HepG2 (cell line): ENCODE data around the gene ENHO. TPM values are rescaled to one million over a fixed set of nuclear protein-coding genes. Genes with fewer than 3 reads are reported as not detected.

Experiments used
- ATAC-seq: fragments of 200-7000 bp; cut with Tn5 transposase; 3 replicates; pipeline ENCODE4 v1.9.1; 2020; ENCODE audit warnings: mild to moderate bottlenecking, moderate library complexity
- BruUV-seq: library from RNA; stranded (reverse); fragments of 400-500 nt; replicated peaks from 2 replicates; lab custom pipeline; 2021; lab: Mats Ljungman, UMichigan
- CTCF ChIA-PET: fragments of 300-600 bp; formaldehyde crosslinking; extraction: SDS; loops from one replicate; lab custom pipeline; 2021; ENCODE audit warnings: low total read pairs, inconsistent platforms, low intra/inter-chr PET ratio; lab: Yijun Ruan, JAX
- POLR2A ChIA-PET: fragments of 350-600 bp; sonication (Branson Sonifier 250); formaldehyde crosslinking; loops from one replicate; lab custom pipeline; 2020; ENCODE audit warnings: antibody characterized with exemption, inconsistent platforms; lab: Yijun Ruan, JAX
- DNase-seq: peaks from one replicate; pipeline ENCODE4 v3.0.0-alpha.2; 2015; ENCODE audit warnings: low spot score
- FAIRE-seq: peaks from 3 replicates; lab custom pipeline; 2011; peaks lifted over from hg19 to GRCh38; lab: Jason Lieb, UNC
- H2AFZ ChIP-seq: one replicate; pipeline ENCODE4 v1.6.1; 2011; ENCODE audit warnings: low read length, inconsistent platforms
- H3K27ac ChIP-seq: fragments of 300-600 bp; 3 replicates; pipeline ENCODE4 v1.8.0; 2011; ENCODE audit warnings: mixed run types, mild to moderate bottlenecking, mixed read lengths, low read length, inconsistent platforms; ENCODE audit not compliant: insufficient read depth; ENCODE audit errors: extremely low read length
- H3K27me3 ChIP-seq, 2 experiments: fragments of 200-600 bp in 1 of 2; 2 replicates in 1 of 2; 3 replicates in 1 of 2; pipeline versions ENCODE4 v1.6.0 to v1.8.0; 2011; ENCODE audit warnings: low read length in 2 of 2, mild to moderate bottlenecking in 2 of 2, moderate library complexity in 2 of 2, inconsistent platforms in 1 of 2; ENCODE audit not compliant: insufficient read depth in 2 of 2, control insufficient read depth in 1 of 2
- H3K36me3 ChIP-seq, 2 experiments: fragments of 200-600 bp in 1 of 2; replicated peaks in 1 of 2; 2 replicates in 1 of 2; 3 replicates in 1 of 2; pipeline versions ENCODE4 v1.5.1 to v1.8.0; 2011; ENCODE audit warnings: low read length in 2 of 2, inconsistent platforms in 1 of 2; ENCODE audit not compliant: insufficient read depth in 2 of 2, control insufficient read depth in 1 of 2
- H3K4me1 ChIP-seq: 2 replicates; pipeline ENCODE4 v1.5.1; 2012; ENCODE audit warnings: low read length, inconsistent platforms; ENCODE audit not compliant: insufficient read depth
- H3K4me2 ChIP-seq: 2 replicates; pipeline ENCODE4 v1.6.0; 2011; ENCODE audit warnings: low read depth, low read length, inconsistent platforms
- H3K4me3 ChIP-seq, 3 experiments: fragments of 200-600 bp in 1 of 3; sonication (generic), shearing (Covaris generic) in 1 of 3; replicated peaks in 1 of 3; 2 replicates each; pipeline ENCODE4 v1.5.1; 2011 to 2016; ENCODE audit warnings: low read length in 3 of 3, inconsistent platforms in 2 of 3, low read depth in 2 of 3, mild to moderate bottlenecking in 2 of 3, control low read depth in 1 of 3, mixed read lengths in 1 of 3; ENCODE audit not compliant: insufficient read depth in 1 of 3
- H3K79me2 ChIP-seq: one replicate; pipeline ENCODE4 v1.6.1; 2011; ENCODE audit warnings: low read length, inconsistent platforms; ENCODE audit not compliant: insufficient read depth
- H3K9ac ChIP-seq: 2 replicates; pipeline ENCODE4 v1.6.0; 2011; ENCODE audit warnings: mild to moderate bottlenecking, low read depth, low read length, inconsistent platforms; ENCODE audit not compliant: insufficient read depth
- H3K9me3 ChIP-seq: 2 replicates; pipeline ENCODE4 v1.5.1; 2012; ENCODE audit warnings: mild to moderate bottlenecking, low read length
- H4K20me1 ChIP-seq: 2 replicates; pipeline ENCODE4 v1.6.0; 2011; ENCODE audit warnings: inconsistent platforms, mild to moderate bottlenecking, low read length, moderate library complexity; ENCODE audit not compliant: insufficient read depth
- DR1 ChIP-seq: sonication (generic); formaldehyde crosslinking; IDR thresholded peaks from 2 replicates; pipeline ENCODE4 v1.8.0; 2021; ENCODE audit warnings: mild to moderate bottlenecking, missing genetic modification reagents, inconsistent platforms
- FOXM1 ChIP-seq: sonication (generic); formaldehyde crosslinking; IDR thresholded peaks from 2 replicates; pipeline ENCODE4 v1.5.0; 2020; ENCODE audit warnings: missing genetic modification reagents
- FOXO1 ChIP-seq: sonication (generic); formaldehyde crosslinking; IDR thresholded peaks from 2 replicates; pipeline ENCODE4 v1.4.0; 2020; ENCODE audit warnings: missing genetic modification reagents
- HDAC6 ChIP-seq: fragments of 200-600 bp; sonication (generic); IDR thresholded peaks from 2 replicates; pipeline ENCODE4 v1.7.0; 2017; ENCODE audit warnings: mild to moderate bottlenecking, antibody characterized with exemption, low read length, low read depth
- HMG20B ChIP-seq: conservative IDR thresholded peaks from 2 replicates; pipeline ENCODE4 v1.6.1; 2016; ENCODE audit warnings: missing genetic modification reagents, missing compliant biosample characterization
- SOX5 ChIP-seq: IDR thresholded peaks from 2 replicates; pipeline ENCODE4 v1.6.1; 2016; ENCODE audit warnings: borderline replicate concordance
- SP4 ChIP-seq: sonication (generic); formaldehyde crosslinking; IDR thresholded peaks from 2 replicates; pipeline ENCODE4 v1.8.1; 2023; ENCODE audit warnings: mild to moderate bottlenecking, missing genetic modification reagents
- ZNF101 ChIP-seq: sonication (generic); formaldehyde crosslinking; IDR thresholded peaks from 2 replicates; pipeline ENCODE4 v1.4.0; 2020; ENCODE audit warnings: mild to moderate bottlenecking, low read depth, missing genetic modification reagents, borderline replicate concordance
- ZNF33B ChIP-seq: sonication (generic); formaldehyde crosslinking; IDR thresholded peaks from 2 replicates; pipeline ENCODE4 v1.5.1; 2020; ENCODE audit warnings: mild to moderate bottlenecking, missing genetic modification reagents
- ZNF468 ChIP-seq: sonication (generic); formaldehyde crosslinking; IDR thresholded peaks from 2 replicates; pipeline ENCODE4 v1.8.0; 2022; ENCODE audit warnings: mild to moderate bottlenecking, moderate library complexity, missing genetic modification reagents
- WGBS: methylation state at CpG from one replicate; pipeline ENCODE4 v1.1.6; 2017; ENCODE audit warnings: low lambda C conversion rate; 5-methylcytosine and 5-hydroxymethylcytosine counted together
- in situ Hi-C: cut with HindIII; loops from 2 replicates; pipeline ENCODE4 v1.10.0; 2017; ENCODE audit warnings: low pct_unique_long_range_greater_than_20kb; ENCODE audit not compliant: extremely low pct_ligation_motif_present
- intact Hi-C: fragments of 100-400 bp; cut with micrococcal nuclease; formaldehyde crosslinking; loops from one replicate; pipeline ENCODE4 v1.10.0; 2022; ENCODE audit not compliant: unreplicated experiment
- polyA plus RNA-seq, 8 experiments: library from polyadenylated mRNA; depleted of rRNA in 3 of 8; stranded (reverse) in 7 of 8; unstranded in 1 of 8; fragments of >200 nt; fragmentation: Illumina TruSeq in 4 of 8; extraction: Trizol in 4 of 8; gene quantifications; 2 replicates each; pipeline versions ENCODE4 v1.2.1 to v1.2.3, GENCODE V29; 2011 to 2016; ENCODE audit warnings: low read depth in 4 of 8, missing spikeins in 1 of 8, mixed read lengths in 1 of 8; ENCODE audit not compliant: insufficient read depth in 1 of 8
- total RNA-seq, 5 experiments: library from RNA; depleted of rRNA; stranded (reverse); fragments of >200 nt; fragmentation: Illumina TruSeq; extraction: Trizol; gene quantifications; 2 replicates each; pipeline ENCODE4 v1.2.3, GENCODE V29; 2016; ENCODE audit warnings: low read depth in 1 of 5
- TF ChIP-seq, protein P1 (sequence below): sonication (generic); formaldehyde crosslinking; IDR thresholded peaks from 2 replicates; pipeline ENCODE4 v1.9.0; 2022; ENCODE audit warnings: missing genetic modification reagents, mild to moderate bottlenecking, borderline replicate concordance
- TF ChIP-seq, protein P2 (sequence below): sonication (generic); formaldehyde crosslinking; IDR thresholded peaks from 2 replicates; pipeline ENCODE4 v1.8.1; 2022; ENCODE audit warnings: low read depth, mild to moderate bottlenecking, missing genetic modification reagents
- TF ChIP-seq, protein P3 (sequence below): IDR thresholded peaks from 2 replicates; pipeline ENCODE4 v1.6.1; 2016; ENCODE audit warnings: missing biosample characterization, missing genetic modification reagents, low read depth
- TF ChIP-seq, protein P4 (sequence below): sonication (generic); formaldehyde crosslinking; IDR thresholded peaks from 2 replicates; pipeline ENCODE4 v1.4.0; 2020; ENCODE audit warnings: missing genetic modification reagents

Gene ENHO
- total and polyA plus RNA-seq, 2 of the 13 experiments (the other 11 are each of a cell fraction or from before 2014, with no cell fraction given): 0.08 to 0.60 TPM

DNA sequence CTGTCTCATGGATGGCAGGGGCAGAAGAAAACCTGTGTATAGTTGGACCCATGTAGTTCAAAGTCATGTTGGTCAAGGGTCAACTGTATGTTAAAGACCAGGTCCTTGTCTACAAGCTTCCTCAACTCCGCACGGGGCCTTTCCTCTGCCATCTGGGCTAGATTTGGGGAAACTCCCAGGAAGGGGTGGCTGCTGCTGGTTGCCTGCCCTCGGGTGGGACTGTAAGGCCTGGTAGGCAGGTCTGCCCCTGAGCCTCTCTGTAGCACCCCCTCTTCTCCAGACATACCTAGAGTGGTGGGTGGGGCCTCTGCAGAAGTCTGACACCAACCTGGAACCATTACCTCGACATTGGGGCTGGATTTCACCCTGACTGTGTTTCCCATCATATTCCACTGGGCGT, 15.2 kb downstream of the ENHO start:
- in situ Hi-C loops: no loop called here

More for the DNA sequence above, 15.2 kb downstream of the ENHO start:
- no peaks in the 10 kb centered on the region for H3K9me3 ChIP-seq
- H2AFZ ChIP-seq: no peak overlapping the region
- BruUV-seq: no TSS peak
- H3K9ac ChIP-seq: no peak overlapping the region
- H3K36me3 ChIP-seq: no peaks in the 10 kb centered on the region
- no peak overlapping the region for H3K4me3 ChIP-seq
- 30% methylated on average over 3 of the region's 5 CpGs for WGBS
- CTCF ChIA-PET: no interaction called here
- POLR2A ChIA-PET: no interaction called here
- H3K4me2 ChIP-seq: no peak overlapping the region
- no peaks in the 10 kb centered on the region for H3K79me2 ChIP-seq
- ATAC-seq: no peak
- H3K4me1 ChIP-seq: peaks cover 11% of the 10 kb centered on the region
- intact Hi-C loops: loop anchor here (10.0 kb wide), 1 partner anchor 173 kb away; no protein-coding TSS in a partner anchor
- no peak for FAIRE-seq
- peaks cover 4 to 46% of the 10 kb centered on the region in 2 experiments; a peak in 2 of 5 replicates for H3K27me3 ChIP-seq
- no peak overlapping the region for H3K27ac ChIP-seq
- no peaks in the 10 kb centered on the region for H4K20me1 ChIP-seq
- DNase-seq: no peak
- TF ChIP-seq ZNF101 (no peak), ZNF468 (CRISPR knock-in tag) (no peak), DR1 (CRISPR knock-in tag) (no peak), ZNF33B (CRISPR knock-in tag) (no peak), SP4 (CRISPR knock-in tag) (no peak), SOX5 (CRISPR knock-in tag) (no peak), FOXM1 (CRISPR knock-in tag) (no peak), HMG20B (no peak), HDAC6 (no peak), FOXO1 (CRISPR knock-in tag) (no peak)
- TF ChIP-seq, protein P1, sequence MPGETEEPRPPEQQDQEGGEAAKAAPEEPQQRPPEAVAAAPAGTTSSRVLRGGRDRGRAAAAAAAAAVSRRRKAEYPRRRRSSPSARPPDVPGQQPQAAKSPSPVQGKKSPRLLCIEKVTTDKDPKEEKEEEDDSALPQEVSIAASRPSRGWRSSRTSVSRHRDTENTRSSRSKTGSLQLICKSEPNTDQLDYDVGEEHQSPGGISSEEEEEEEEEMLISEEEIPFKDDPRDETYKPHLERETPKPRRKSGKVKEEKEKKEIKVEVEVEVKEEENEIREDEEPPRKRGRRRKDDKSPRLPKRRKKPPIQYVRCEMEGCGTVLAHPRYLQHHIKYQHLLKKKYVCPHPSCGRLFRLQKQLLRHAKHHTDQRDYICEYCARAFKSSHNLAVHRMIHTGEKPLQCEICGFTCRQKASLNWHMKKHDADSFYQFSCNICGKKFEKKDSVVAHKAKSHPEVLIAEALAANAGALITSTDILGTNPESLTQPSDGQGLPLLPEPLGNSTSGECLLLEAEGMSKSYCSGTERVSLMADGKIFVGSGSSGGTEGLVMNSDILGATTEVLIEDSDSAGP (CRISPR knock-in tag): no peak
- TF ChIP-seq, protein P2, sequence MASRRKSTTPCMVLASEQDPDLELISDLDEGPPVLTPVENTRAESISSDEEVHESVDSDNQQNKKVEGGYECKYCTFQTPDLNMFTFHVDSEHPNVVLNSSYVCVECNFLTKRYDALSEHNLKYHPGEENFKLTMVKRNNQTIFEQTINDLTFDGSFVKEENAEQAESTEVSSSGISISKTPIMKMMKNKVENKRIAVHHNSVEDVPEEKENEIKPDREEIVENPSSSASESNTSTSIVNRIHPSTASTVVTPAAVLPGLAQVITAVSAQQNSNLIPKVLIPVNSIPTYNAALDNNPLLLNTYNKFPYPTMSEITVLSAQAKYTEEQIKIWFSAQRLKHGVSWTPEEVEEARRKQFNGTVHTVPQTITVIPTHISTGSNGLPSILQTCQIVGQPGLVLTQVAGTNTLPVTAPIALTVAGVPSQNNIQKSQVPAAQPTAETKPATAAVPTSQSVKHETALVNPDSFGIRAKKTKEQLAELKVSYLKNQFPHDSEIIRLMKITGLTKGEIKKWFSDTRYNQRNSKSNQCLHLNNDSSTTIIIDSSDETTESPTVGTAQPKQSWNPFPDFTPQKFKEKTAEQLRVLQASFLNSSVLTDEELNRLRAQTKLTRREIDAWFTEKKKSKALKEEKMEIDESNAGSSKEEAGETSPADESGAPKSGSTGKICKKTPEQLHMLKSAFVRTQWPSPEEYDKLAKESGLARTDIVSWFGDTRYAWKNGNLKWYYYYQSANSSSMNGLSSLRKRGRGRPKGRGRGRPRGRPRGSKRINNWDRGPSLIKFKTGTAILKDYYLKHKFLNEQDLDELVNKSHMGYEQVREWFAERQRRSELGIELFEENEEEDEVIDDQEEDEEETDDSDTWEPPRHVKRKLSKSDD (CRISPR knock-in tag): no peak
- TF ChIP-seq, protein P3, sequence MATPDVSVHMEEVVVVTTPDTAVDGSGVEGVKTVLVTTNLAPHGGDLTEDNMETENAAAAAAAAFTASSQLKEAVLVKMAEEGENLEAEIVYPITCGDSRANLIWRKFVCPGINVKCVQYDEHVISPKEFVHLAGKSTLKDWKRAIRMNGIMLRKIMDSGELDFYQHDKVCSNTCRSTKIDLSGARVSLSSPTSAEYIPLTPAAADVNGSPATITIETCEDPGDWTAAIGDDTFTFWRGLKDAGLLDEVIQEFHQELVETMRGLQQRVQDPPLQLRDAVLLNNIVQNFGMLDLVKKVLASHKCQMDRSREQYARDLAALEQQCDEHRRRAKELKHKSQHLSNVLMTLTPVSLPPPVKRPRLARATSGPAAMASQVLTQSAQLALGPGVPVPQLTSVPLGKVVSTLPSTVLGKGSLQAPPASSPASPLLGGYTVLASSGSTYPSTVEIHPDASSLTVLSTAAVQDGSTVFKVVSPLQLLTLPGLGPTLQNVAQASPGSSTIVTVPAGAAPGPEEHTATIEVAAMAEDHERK (CRISPR knock-in tag): no peak
- TF ChIP-seq, protein P4, sequence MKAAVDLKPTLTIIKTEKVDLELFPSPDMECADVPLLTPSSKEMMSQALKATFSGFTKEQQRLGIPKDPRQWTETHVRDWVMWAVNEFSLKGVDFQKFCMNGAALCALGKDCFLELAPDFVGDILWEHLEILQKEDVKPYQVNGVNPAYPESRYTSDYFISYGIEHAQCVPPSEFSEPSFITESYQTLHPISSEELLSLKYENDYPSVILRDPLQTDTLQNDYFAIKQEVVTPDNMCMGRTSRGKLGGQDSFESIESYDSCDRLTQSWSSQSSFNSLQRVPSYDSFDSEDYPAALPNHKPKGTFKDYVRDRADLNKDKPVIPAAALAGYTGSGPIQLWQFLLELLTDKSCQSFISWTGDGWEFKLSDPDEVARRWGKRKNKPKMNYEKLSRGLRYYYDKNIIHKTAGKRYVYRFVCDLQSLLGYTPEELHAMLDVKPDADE (CRISPR knock-in tag): no peak
